ENCODE results near the gene WIZ. TPM values are rescaled to one million over a fixed set of nuclear protein-coding genes. Genes with fewer than 3 reads are reported as not detected.

WIZ gene
- total and polyA plus RNA-seq, 2 of the 4 experiments (the other 2 are of a cell fraction), result 0.90 to 27.1 TPM

DNA sequence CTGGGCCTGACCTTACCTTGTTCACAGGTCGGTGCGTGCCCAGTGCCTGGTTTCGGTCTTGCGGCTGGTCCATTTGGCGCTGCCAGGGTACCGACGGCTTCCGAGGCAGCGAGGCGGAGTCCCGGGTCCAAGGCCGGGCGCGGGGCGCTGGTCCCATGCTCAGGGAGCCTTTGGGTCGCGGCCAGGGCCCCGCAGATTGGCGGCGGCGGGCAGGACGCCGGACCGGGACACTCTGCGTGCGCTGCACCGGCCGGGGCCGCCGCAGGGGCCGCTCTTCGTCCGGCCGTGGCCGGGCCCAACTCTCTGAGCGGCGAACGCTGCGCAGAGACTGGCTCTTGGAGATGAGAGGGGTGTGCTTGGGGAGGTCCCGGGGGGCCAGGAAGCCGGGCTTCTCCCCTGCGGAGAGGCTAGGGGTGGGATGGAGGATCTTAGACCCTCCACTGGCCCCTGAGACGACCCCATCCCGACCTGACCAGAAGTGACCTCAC lies 3.4 kb upstream of the WIZ start:
- H3K23ac ChIP-seq (ENCODE audit: low read depth, low read length), result no peak overlapping the region
- no peak overlapping the region for H4K5ac ChIP-seq (ENCODE audit: low read depth, low read length)
- H2AFZ ChIP-seq (replicated peaks; ENCODE audit: low read length, poor library complexity), result peak overlapping the region; percentile 97
- peaks cover 0 to 6% of the 10 kb centered on the region in 2 experiments; a peak in 1 of 4 replicates for H3K79me1 ChIP-seq (ENCODE audit: low read depth in 1 of 2, low read length in 2 of 2)
- intact Hi-C loops (cut with micrococcal nuclease) (loop anchor here (10.0 kb wide), 1 partner anchor 102 kb away; no protein-coding TSS in a partner anchor), in situ Hi-C loops (cut with MboI; ENCODE audit: low sequenced_read_pairs) (no loop called here), dilution Hi-C loops (cut with HindIII; ENCODE audit: low sequenced_read_pairs, unreplicated experiment) (no loop called here)
- H3K9ac ChIP-seq (ENCODE audit: low read depth, low read length), result no peak overlapping the region
- H3K36me3 ChIP-seq (ENCODE audit: control insufficient read depth, insufficient read depth, low read length), result no peaks in the 10 kb centered on the region
- BruUV-seq (replicated peaks), result no TSS peak
- ChIA-PET POLR2A (ENCODE audit: unreplicated experiment) (no interaction called here), CTCF (no interaction called here)
- H3K4ac ChIP-seq (ENCODE audit: low read depth, low read length), result peak overlapping the region; percentile 35; the same call in 1 of the 2 replicates
- no peak overlapping the region for H3K56ac ChIP-seq (ENCODE audit: extremely low read depth, insufficient read depth, low read length)
- peak overlapping the region; percentile 24 for H3K4me3 ChIP-seq (ENCODE audit: insufficient read depth, low read depth, low read length)
- peak overlapping the region; percentile 79 for H3K4me2 ChIP-seq (ENCODE audit: low read depth, low read length)
- ATAC-seq (ENCODE audit: low read depth) (0 out of 2 replicates have a peak, but pooled peaks have one; percentile 12), DNase-seq (no peak)
- H3K9me1 ChIP-seq (ENCODE audit: insufficient read depth, low read length), result peaks cover 20% of the 10 kb centered on the region
- 0 out of 2 replicates have a peak overlapping the region, but pooled peaks have one; percentile 15 for H3K14ac ChIP-seq (replicated peaks; ENCODE audit: low read depth, low read length)
- peak overlapping the region; percentile 77 for H2AK9ac ChIP-seq (replicated peaks; ENCODE audit: low read depth, low read length, poor library complexity)
- H2BK15ac ChIP-seq (ENCODE audit: low read depth, low read length), result no peak overlapping the region
- TF ChIP-seq MAFK (IDR thresholded peaks at IDR 0.05; ENCODE audit: low read depth, low read length), result no peak
- no peak for TF ChIP-seq SMC3 (IDR thresholded peaks at IDR 0.05; ENCODE audit: low read depth, low read length)
- TF ChIP-seq RAD21 (IDR thresholded peaks at IDR 0.05; ENCODE audit: low read length), result peak; percentile 20; the same call in 1 of the 2 replicates
- TF ChIP-seq FOS (IDR thresholded peaks at IDR 0.05; ENCODE audit: low read depth, low read length), result no peak
- TF ChIP-seq CTCF (conservative IDR thresholded peaks at IDR 0.05; ENCODE audit: low read depth, low read length), result peak; percentile 36
- no peak for TF ChIP-seq CHD1 (IDR thresholded peaks at IDR 0.05; ENCODE audit: low read depth, low read length)
- H3K4me1 ChIP-seq (ENCODE audit: control insufficient read depth, insufficient read depth, low read length), result peaks cover 7% of the 10 kb centered on the region; the same call in 1 of the 2 replicates
- no peak overlapping the region for H2AK5ac ChIP-seq (ENCODE audit: low read depth, low read length)
- H2BK120ac ChIP-seq (ENCODE audit: low read depth, low read length), result 0 out of 2 replicates have a peak overlapping the region, but pooled peaks have one; percentile 4
- no peak overlapping the region for H3K27ac ChIP-seq (ENCODE audit: insufficient read depth, low read length)
- H3K27me3 ChIP-seq (ENCODE audit: control insufficient read depth, insufficient read depth, low read length), result peaks cover 29% of the 10 kb centered on the region
- H4K91ac ChIP-seq (ENCODE audit: insufficient read depth, low read depth, low read length), result no peak overlapping the region
- no peaks in the 10 kb centered on the region; the same call in 1 of the 2 replicates for H4K20me1 ChIP-seq (ENCODE audit: insufficient read depth, low read length)
- WGBS, 2 experiments (ENCODE audit: extremely low coverage in 2 of 2, insufficient read length in 1 of 2), result 10% methylated on average over 8 of the region's 44 CpGs; no CpG with 5 or more reads in 1 of the 2 experiments
- H3K9me3 ChIP-seq (ENCODE audit: control insufficient read depth, insufficient read depth, low read length), result no peaks in the 10 kb centered on the region
- no peak overlapping the region for H3K18ac ChIP-seq (ENCODE audit: low read depth, low read length)
- H2BK20ac ChIP-seq (ENCODE audit: low read depth, low read length), result no peak overlapping the region
- no peak overlapping the region for H2BK5ac ChIP-seq (ENCODE audit: low read depth, low read length, poor library complexity, severe bottlenecking)
- peak overlapping the region; percentile 22 to 87; a peak in 1 of 4 replicates for H4K8ac ChIP-seq (ENCODE audit: low read depth in 2 of 2, low read length in 2 of 2)

Measured in IMR-90 (cell line).